H1 (cell line): ENCODE data around the gene AMBP. TPM values are rescaled to one million over a fixed set of nuclear protein-coding genes. Genes with fewer than 3 reads are reported as not detected.

Source experiments
- CTCF ChIA-PET: fragments of 300-600 bp; sonication (Branson Sonifier 250); formaldehyde crosslinking; loops from one replicate; lab custom pipeline; 2021; ENCODE audit not compliant: partially characterized antibody; lab: Charles Lee
- POLR2A ChIA-PET: fragments of 300-600 bp; sonication (Branson Sonifier 250); formaldehyde crosslinking; loops from one replicate; lab custom pipeline; 2021; ENCODE audit warnings: inconsistent platforms; ENCODE audit not compliant: partially characterized antibody; lab: Charles Lee
- DNase-seq, 2 experiments: peaks; one replicate each; pipeline versions ENCODE4 v3.0.0 to v3.0.0-alpha.2; 2010 to 2022; ENCODE audit warnings: low spot score in 2 of 2, low read depth in 1 of 2, mixed read lengths in 1 of 2
- FAIRE-seq: peaks from 2 replicates; lab custom pipeline; 2011; peaks lifted over from hg19 to GRCh38; lab: Jason Lieb, UNC
- H2AFZ ChIP-seq: 2 replicates; pipeline ENCODE4 v1.8.1; 2012; ENCODE audit warnings: low read length, inconsistent platforms
- H2AK5ac ChIP-seq: 2 replicates; pipeline ENCODE4 v1.6.1; 2013; ENCODE audit warnings: low read depth, low read length
- H2BK120ac ChIP-seq: replicated peaks from 2 replicates; pipeline ENCODE3; 2013; ENCODE audit warnings: low read depth, low read length, inconsistent platforms
- H2BK12ac ChIP-seq: 2 replicates; pipeline ENCODE4 v1.6.1; 2013; ENCODE audit warnings: low read depth, low read length
- H2BK15ac ChIP-seq: 2 replicates; pipeline ENCODE4 v1.6.1; 2013; ENCODE audit warnings: low read length
- H2BK20ac ChIP-seq: 2 replicates; pipeline ENCODE4 v1.6.1; 2013; ENCODE audit warnings: low read length
- H2BK5ac ChIP-seq: 2 replicates; pipeline ENCODE4 v1.6.1; 2013; ENCODE audit warnings: low read depth, low read length
- H3K14ac ChIP-seq: 2 replicates; pipeline ENCODE4 v1.6.1; 2013; ENCODE audit warnings: inconsistent platforms; ENCODE audit not compliant: insufficient read length
- H3K18ac ChIP-seq: 2 replicates; pipeline ENCODE4 v1.6.1; 2013; ENCODE audit warnings: low read length; ENCODE audit errors: extremely low read depth
- H3K23ac ChIP-seq: 2 replicates; pipeline ENCODE4 v1.6.1; 2013; ENCODE audit warnings: inconsistent platforms; ENCODE audit not compliant: insufficient read length
- H3K23me2 ChIP-seq: 2 replicates; pipeline ENCODE4 v1.6.1; 2013; ENCODE audit warnings: low read depth, low read length
- H3K27ac ChIP-seq: 2 replicates; pipeline ENCODE4 v1.6.1; 2011; ENCODE audit warnings: low read depth, low read length, inconsistent platforms
- H3K27me3 ChIP-seq, 4 experiments: replicated peaks in 1 of 4; 1 replicate in 1 of 4; 2 replicates in 3 of 4; pipeline versions ENCODE4 v1.6.1 to v1.8.1; 2011 to 2013; ENCODE audit warnings: low read length in 3 of 4, mild to moderate bottlenecking in 3 of 4, inconsistent platforms in 2 of 4, mixed read lengths in 2 of 4, moderate library complexity in 1 of 4; ENCODE audit not compliant: control insufficient read depth in 3 of 4, insufficient read depth in 3 of 4; ENCODE audit errors: extremely low read depth in 1 of 4
- H3K36me3 ChIP-seq, 4 experiments: 2 replicates each; pipeline versions ENCODE4 v1.6.1 to v1.8.1; 2011 to 2013; ENCODE audit warnings: mild to moderate bottlenecking in 4 of 4, low read length in 3 of 4, moderate library complexity in 2 of 4, control low read depth in 1 of 4, inconsistent platforms in 1 of 4; ENCODE audit not compliant: insufficient read depth in 4 of 4, control insufficient read depth in 2 of 4
- H3K4ac ChIP-seq: replicated peaks from 2 replicates; pipeline ENCODE3; 2013; ENCODE audit warnings: low read length, low read depth, mixed read lengths, inconsistent platforms; ENCODE audit not compliant: insufficient read length
- H3K4me1 ChIP-seq, 4 experiments: replicated peaks in 1 of 4; 1 replicate in 1 of 4; 2 replicates in 3 of 4; pipeline versions ENCODE4 v1.6.1 to v1.8.1; 2011 to 2013; ENCODE audit warnings: low read length in 3 of 4, inconsistent platforms in 2 of 4, mixed read lengths in 1 of 4; ENCODE audit not compliant: insufficient read depth in 4 of 4, control insufficient read depth in 3 of 4
- H3K4me2 ChIP-seq, 2 experiments: 2 replicates each; pipeline versions ENCODE4 v1.6.1 to v1.8.1; 2011 to 2013; ENCODE audit warnings: low read depth in 2 of 2, low read length in 2 of 2, control low read depth in 1 of 2, inconsistent platforms in 1 of 2, mild to moderate bottlenecking in 1 of 2; ENCODE audit not compliant: insufficient read depth in 1 of 2
- H3K4me3 ChIP-seq, 4 experiments: fragments of 200-600, 300-600 bp in 1 of 4; sonication (generic), shearing (Covaris generic), sonication (Bioruptor Twin) in 1 of 4; 2 replicates each; pipeline versions ENCODE4 v1.5.1 to v1.8.1; 2011 to 2016; ENCODE audit warnings: low read length in 4 of 4, low read depth in 3 of 4, control low read depth in 2 of 4, inconsistent platforms in 2 of 4, mild to moderate bottlenecking in 2 of 4, mixed read lengths in 1 of 4, moderate library complexity in 1 of 4; ENCODE audit not compliant: insufficient read depth in 2 of 4; ENCODE audit errors: extremely low read depth in 1 of 4
- H3K56ac ChIP-seq: replicated peaks from 2 replicates; pipeline ENCODE3; 2013; ENCODE audit warnings: low read depth, mild to moderate bottlenecking, mixed read lengths, low read length, inconsistent platforms; ENCODE audit not compliant: insufficient read length
- H3K79me1 ChIP-seq: 2 replicates; pipeline ENCODE4 v1.6.1; 2013; ENCODE audit warnings: low read depth, low read length, control low read depth
- H3K79me2 ChIP-seq, 2 experiments: 2 replicates each; pipeline versions ENCODE4 v1.6.1 to v1.8.1; 2012 to 2013; ENCODE audit warnings: low read length in 2 of 2, mild to moderate bottlenecking in 2 of 2, inconsistent platforms in 1 of 2; ENCODE audit not compliant: insufficient read depth in 2 of 2, control insufficient read depth in 1 of 2
- H3K9ac ChIP-seq, 4 experiments: replicated peaks in 1 of 4; 1 replicate in 1 of 4; 2 replicates in 3 of 4; pipeline versions ENCODE4 v1.6.1 to v1.8.1; 2011 to 2013; ENCODE audit warnings: low read depth in 3 of 4, low read length in 3 of 4, control low read depth in 2 of 4, mild to moderate bottlenecking in 2 of 4, moderate library complexity in 2 of 4, inconsistent platforms in 1 of 4; ENCODE audit errors: extremely low read depth in 1 of 4
- H3K9me3 ChIP-seq, 2 experiments: 2 replicates each; pipeline versions ENCODE4 v1.6.1 to v1.8.1; 2012 to 2013; ENCODE audit warnings: mild to moderate bottlenecking in 2 of 2, moderate library complexity in 2 of 2, control low read depth in 1 of 2, inconsistent platforms in 1 of 2, low read depth in 1 of 2, low read length in 1 of 2, mixed read lengths in 1 of 2; ENCODE audit not compliant: insufficient read depth in 2 of 2
- H4K20me1 ChIP-seq, 2 experiments: replicated peaks in 1 of 2; 2 replicates each; pipeline versions ENCODE3 to v1.8.1; 2011 to 2013; ENCODE audit warnings: inconsistent platforms in 2 of 2, low read length in 2 of 2, mild to moderate bottlenecking in 1 of 2; ENCODE audit not compliant: insufficient read depth in 2 of 2, control insufficient read depth in 1 of 2
- H4K5ac ChIP-seq: 2 replicates; pipeline ENCODE4 v1.6.1; 2013; ENCODE audit warnings: low read length, low read depth, mixed read lengths, inconsistent platforms; ENCODE audit not compliant: insufficient read length
- H4K8ac ChIP-seq: 2 replicates; pipeline ENCODE4 v1.8.0; 2013; ENCODE audit warnings: mild to moderate bottlenecking, moderate library complexity, low read length, inconsistent platforms; ENCODE audit not compliant: insufficient read depth; ENCODE audit errors: extremely low read depth
- H4K91ac ChIP-seq: replicated peaks from 2 replicates; pipeline ENCODE3; 2013; ENCODE audit warnings: low read length, mixed read lengths, inconsistent platforms; ENCODE audit not compliant: insufficient read length
- KDM4A ChIP-seq: IDR thresholded peaks from one replicate; pipeline ENCODE4 v1.7.1; 2012; ENCODE audit warnings: low read depth, mild to moderate bottlenecking, moderate library complexity, low read length, inconsistent platforms; ENCODE audit not compliant: severe bottlenecking
- SIN3A ChIP-seq, 2 experiments: IDR thresholded peaks in 1 of 2; conservative IDR thresholded peaks in 1 of 2; 2 replicates each; pipeline ENCODE4 v1.6.1; 2011 to 2012; ENCODE audit warnings: low read length in 2 of 2, improper control_type of control experiment in 1 of 2, low read depth in 1 of 2, mild to moderate bottlenecking in 1 of 2
- SRF ChIP-seq: IDR thresholded peaks from 2 replicates; pipeline ENCODE4 v1.6.1; 2011; ENCODE audit warnings: mild to moderate bottlenecking, low read depth, low read length, moderate library complexity
- TAF7 ChIP-seq: optimal IDR thresholded peaks from 2 replicates; pipeline ENCODE3; 2011; ENCODE audit warnings: low read depth, mild to moderate bottlenecking, inconsistent platforms, low read length, moderate library complexity, borderline replicate concordance
- WGBS, 2 experiments: shearing (Covaris generic) in 1 of 2; methylation state at CpG; one replicate each; pipeline versions ENCODE4 v1.1.6 to v1.1.7; 2013 to 2015; ENCODE audit warnings: low lambda C conversion rate in 2 of 2, mixed read lengths in 2 of 2, inconsistent platforms in 1 of 2, low coverage in 1 of 2, missing lambda C conversion rate in 1 of 2; ENCODE audit not compliant: insufficient replicate concordance in 2 of 2, insufficient coverage in 1 of 2, insufficient read length in 1 of 2; ENCODE audit errors: extremely low coverage in 1 of 2, missing lambda C conversion rate in 1 of 2; 5-methylcytosine and 5-hydroxymethylcytosine counted together
- polyA plus RNA-seq, 7 experiments: library from polyadenylated mRNA; depleted of rRNA in 3 of 7; stranded (reverse) in 5 of 7; unstranded in 2 of 7; fragments of >200 nt in 5 of 7; fragments of 200-250 nt in 2 of 7; gene quantifications; 1 replicate in 5 of 7; 2 replicates in 1 of 7; 4 replicates in 1 of 7; pipeline versions ENCODE4 v1.2.1 to v1.2.3, GENCODE V29; 2011 to 2013; ENCODE audit warnings: missing spikeins in 2 of 7, mixed read lengths in 2 of 7
- total RNA-seq: library from RNA; stranded (reverse); fragmentation: NEBNext Ultra II Directional; extraction: Animal tissue kit (Norgen Biotek cat#: 25700); gene quantifications from 2 replicates; pipeline ENCODE4 v1.2.1, GENCODE V29; 2021
- TF ChIP-seq, protein P1 (sequence below): IDR thresholded peaks from 2 replicates; pipeline ENCODE4 v1.6.1; 2012; ENCODE audit warnings: low read length, inconsistent platforms

The AMBP gene
- total and polyA plus RNA-seq, 2 of the 8 experiments (the other 6 are each of a cell fraction or from before 2014, with no cell fraction given), result 3.0 to 4.0 TPM

DNA sequence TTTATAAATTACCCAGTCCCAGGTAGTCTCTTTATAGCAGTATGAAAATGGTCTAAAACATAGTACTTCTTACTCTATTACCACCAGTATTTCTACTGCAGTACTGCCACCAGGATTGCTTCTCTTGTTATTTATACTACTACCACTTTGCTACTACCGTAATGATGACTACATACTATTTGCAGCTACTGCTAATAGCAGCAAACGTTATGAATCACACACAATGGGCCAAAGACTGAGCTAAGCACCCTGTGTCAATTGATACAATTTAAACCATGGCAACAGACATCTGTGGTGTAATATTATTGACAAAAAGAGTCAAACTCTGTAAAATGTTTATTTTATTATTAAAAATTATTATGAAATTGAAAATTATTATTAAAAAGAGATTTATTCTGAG lies 36.3 kb upstream of the AMBP start:
- no peaks in the 10 kb centered on the region for H3K23me2 ChIP-seq
- H3K56ac ChIP-seq, result no peak overlapping the region
- no peak overlapping the region for H3K18ac ChIP-seq
- no peak overlapping the region for H2BK15ac ChIP-seq
- H2AFZ ChIP-seq, result no peak overlapping the region
- H2AK5ac ChIP-seq, result no peak overlapping the region
- H3K79me2 ChIP-seq, result no peaks in the 10 kb centered on the region
- H2BK120ac ChIP-seq, result no peak overlapping the region
- H3K27ac ChIP-seq, result no peak overlapping the region
- no peak overlapping the region for H3K4me2 ChIP-seq
- no peaks in the 10 kb centered on the region for H3K79me1 ChIP-seq
- H2BK12ac ChIP-seq, result no peak overlapping the region
- H3K4me3 ChIP-seq, result no peak overlapping the region
- POLR2A ChIA-PET, result interaction anchor here (0.9 to 1.3 kb wide), 2 partner anchors 18 to 19 kb away, joined by 3 read pairs; no protein-coding TSS in a partner anchor
- FAIRE-seq (no peak), DNase-seq (no peak)
- H3K14ac ChIP-seq, result no peak overlapping the region
- no peaks in the 10 kb centered on the region for H3K9me3 ChIP-seq
- no peak overlapping the region for H3K9ac ChIP-seq
- H2BK5ac ChIP-seq, result no peak overlapping the region
- H4K91ac ChIP-seq, result no peak overlapping the region
- CTCF ChIA-PET, result interaction anchor here (1.1 to 17.7 kb wide), 4 partner anchors 10 to 176 kb away, joined by 4 to 205 read pairs (median 64); no protein-coding TSS in a partner anchor
- H4K5ac ChIP-seq, result no peak overlapping the region
- H4K20me1 ChIP-seq, result no peaks in the 10 kb centered on the region
- H3K23ac ChIP-seq, result no peak overlapping the region
- H3K4ac ChIP-seq, result no peak overlapping the region
- H3K36me3 ChIP-seq, result no peaks in the 10 kb centered on the region
- no peak overlapping the region for H4K8ac ChIP-seq
- peaks cover 0 to 4% (median 1%) of the 10 kb centered on the region in 4 experiments; a peak in 3 of 7 replicates for H3K4me1 ChIP-seq
- H2BK20ac ChIP-seq, result no peak overlapping the region
- WGBS, 2 experiments, result 83% methylated on average over 2 of the region's 2 CpGs; no CpG with 5 or more reads in 1 of the 2 experiments
- peaks cover 0 to 3% (median 1%) of the 10 kb centered on the region in 4 experiments; a peak in 3 of 7 replicates for H3K27me3 ChIP-seq
- TF ChIP-seq TAF7, result no peak
- no peak for TF ChIP-seq KDM4A
- TF ChIP-seq, protein P1, sequence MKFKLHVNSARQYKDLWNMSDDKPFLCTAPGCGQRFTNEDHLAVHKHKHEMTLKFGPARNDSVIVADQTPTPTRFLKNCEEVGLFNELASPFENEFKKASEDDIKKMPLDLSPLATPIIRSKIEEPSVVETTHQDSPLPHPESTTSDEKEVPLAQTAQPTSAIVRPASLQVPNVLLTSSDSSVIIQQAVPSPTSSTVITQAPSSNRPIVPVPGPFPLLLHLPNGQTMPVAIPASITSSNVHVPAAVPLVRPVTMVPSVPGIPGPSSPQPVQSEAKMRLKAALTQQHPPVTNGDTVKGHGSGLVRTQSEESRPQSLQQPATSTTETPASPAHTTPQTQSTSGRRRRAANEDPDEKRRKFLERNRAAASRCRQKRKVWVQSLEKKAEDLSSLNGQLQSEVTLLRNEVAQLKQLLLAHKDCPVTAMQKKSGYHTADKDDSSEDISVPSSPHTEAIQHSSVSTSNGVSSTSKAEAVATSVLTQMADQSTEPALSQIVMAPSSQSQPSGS, result no peak
- TF ChIP-seq SRF, result no peak
- TF ChIP-seq SIN3A (conservative IDR thresholded peaks at IDR 0.05 in 1 of 2, IDR thresholded peaks at IDR 0.05 in 1 of 2; ENCODE audit: low read depth in 1 of 2, low read length in 2 of 2), result no peak
